Measurements from ENCODE around the gene N4BP2. TPM values are rescaled to one million over a fixed set of nuclear protein-coding genes. Genes with fewer than 3 reads are reported as not detected.

Gene N4BP2
- total and polyA plus RNA-seq, 4 donors = 1.8 to 33.6 (median 5.9) TPM

DNA sequence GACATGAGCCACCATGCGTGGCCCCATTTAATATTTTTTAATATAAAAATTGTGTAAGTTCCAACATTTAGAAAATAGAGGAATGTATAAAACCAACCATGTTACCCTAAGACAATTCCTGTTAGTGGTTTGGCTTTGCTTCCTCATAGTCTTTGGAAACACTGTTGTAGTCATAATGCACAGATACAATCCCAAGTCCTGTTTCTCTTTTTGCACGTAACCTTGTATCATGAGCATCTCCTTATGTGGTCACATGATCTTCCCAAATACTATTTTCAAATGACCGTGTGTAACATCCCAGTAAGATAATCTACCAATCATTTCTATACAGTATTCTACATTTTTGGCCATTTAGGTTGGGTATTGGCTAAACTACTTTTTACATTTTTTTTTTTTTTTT lies 126.3 kb downstream of the N4BP2 start:
- DNase-seq = no peak
- TF ChIP-seq, protein P1, sequence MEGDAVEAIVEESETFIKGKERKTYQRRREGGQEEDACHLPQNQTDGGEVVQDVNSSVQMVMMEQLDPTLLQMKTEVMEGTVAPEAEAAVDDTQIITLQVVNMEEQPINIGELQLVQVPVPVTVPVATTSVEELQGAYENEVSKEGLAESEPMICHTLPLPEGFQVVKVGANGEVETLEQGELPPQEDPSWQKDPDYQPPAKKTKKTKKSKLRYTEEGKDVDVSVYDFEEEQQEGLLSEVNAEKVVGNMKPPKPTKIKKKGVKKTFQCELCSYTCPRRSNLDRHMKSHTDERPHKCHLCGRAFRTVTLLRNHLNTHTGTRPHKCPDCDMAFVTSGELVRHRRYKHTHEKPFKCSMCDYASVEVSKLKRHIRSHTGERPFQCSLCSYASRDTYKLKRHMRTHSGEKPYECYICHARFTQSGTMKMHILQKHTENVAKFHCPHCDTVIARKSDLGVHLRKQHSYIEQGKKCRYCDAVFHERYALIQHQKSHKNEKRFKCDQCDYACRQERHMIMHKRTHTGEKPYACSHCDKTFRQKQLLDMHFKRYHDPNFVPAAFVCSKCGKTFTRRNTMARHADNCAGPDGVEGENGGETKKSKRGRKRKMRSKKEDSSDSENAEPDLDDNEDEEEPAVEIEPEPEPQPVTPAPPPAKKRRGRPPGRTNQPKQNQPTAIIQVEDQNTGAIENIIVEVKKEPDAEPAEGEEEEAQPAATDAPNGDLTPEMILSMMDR (IDR thresholded peaks at IDR 0.05; ENCODE audit: control extremely low read depth, extremely low read depth) = no peak
- Histone ChIP-seq H3K27me3 (ENCODE audit: control insufficient read depth in 3 of 3, insufficient read depth in 3 of 3, low read length in 2 of 3) (no peaks in the 10 kb centered on the region), H3K4me1 (ENCODE audit: control insufficient read depth in 5 of 5, insufficient read depth in 5 of 5, low read length in 5 of 5) (no peaks in the 10 kb centered on the region), H3K27ac (ENCODE audit: low read depth in 1 of 2, low read length in 1 of 2) (no peak overlapping the region), H3K36me3 (ENCODE audit: control insufficient read depth in 4 of 4, insufficient read depth in 4 of 4, low read length in 4 of 4) (no peaks in the 10 kb centered on the region), H3K9ac (ENCODE audit: insufficient read depth in 1 of 2, low read length in 2 of 2) (no peak overlapping the region), H3K9me3 (ENCODE audit: control insufficient read depth in 4 of 4, insufficient read depth in 3 of 4, low read length in 3 of 4) (no peaks in the 10 kb centered on the region), H3K4me3 (no peak overlapping the region)
- 57 to 85% methylated on average over 3 of the region's 3 CpGs for WGBS, 2 donors
- ATAC-seq (ENCODE audit: insufficient read depth, low FRiP score) = no peak

DNA sequence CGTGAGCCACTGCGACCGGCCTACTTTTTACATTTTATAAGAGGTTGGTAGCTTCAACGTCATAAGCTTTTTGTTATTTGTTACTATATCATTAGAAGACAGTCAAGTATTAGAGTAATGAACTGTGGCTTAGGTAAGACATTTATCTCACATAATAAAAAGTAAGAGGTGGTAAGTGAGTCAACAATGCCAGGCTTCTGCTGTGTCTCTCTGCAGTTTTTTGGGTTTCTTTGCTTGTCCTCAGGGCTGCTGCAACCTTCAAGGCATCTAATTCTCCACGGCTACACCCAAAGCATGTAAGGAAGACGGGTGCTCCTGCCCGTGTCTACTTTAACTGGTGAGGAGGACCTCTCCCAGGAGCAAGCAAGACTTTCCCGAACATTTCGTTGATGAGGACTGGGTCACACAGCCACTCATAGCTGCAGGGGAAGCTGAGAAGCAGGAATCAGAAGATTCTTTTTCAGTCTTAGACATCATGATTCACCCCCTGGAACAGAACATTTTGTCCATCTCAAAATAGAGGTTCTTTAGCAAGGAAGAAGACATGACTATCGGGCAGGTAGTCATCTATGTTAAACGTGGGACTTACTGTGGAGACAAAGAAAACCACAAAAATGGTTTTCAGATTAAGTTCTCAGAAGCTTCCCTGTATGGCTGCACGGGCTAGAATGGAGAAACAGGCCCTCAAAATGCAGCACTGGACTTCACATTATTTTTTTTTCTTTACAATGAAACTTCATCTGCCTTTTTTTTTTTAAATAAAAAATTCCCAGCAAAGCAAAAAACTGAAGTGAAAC lies 127.2 kb downstream of the N4BP2 start:
- no peak overlapping the region for H3K9ac ChIP-seq (ENCODE audit: insufficient read depth in 1 of 2, low read length in 2 of 2)
- ATAC-seq (ENCODE audit: insufficient read depth, low FRiP score) (no peak), DNase-seq (no peak)
- no peaks in the 10 kb centered on the region for H3K9me3 ChIP-seq (ENCODE audit: control insufficient read depth in 4 of 4, insufficient read depth in 3 of 4, low read length in 3 of 4)
- no peaks in the 10 kb centered on the region for H3K4me1 ChIP-seq (ENCODE audit: control insufficient read depth in 5 of 5, insufficient read depth in 5 of 5, low read length in 5 of 5)
- H3K4me3 ChIP-seq = no peak overlapping the region
- H3K27ac ChIP-seq (ENCODE audit: low read depth in 1 of 2, low read length in 1 of 2) = no peak overlapping the region
- no peaks in the 10 kb centered on the region for H3K36me3 ChIP-seq (ENCODE audit: control insufficient read depth in 4 of 4, insufficient read depth in 4 of 4, low read length in 4 of 4)
- 81 to 85% methylated on average over 12 of the region's 12 CpGs for WGBS, 2 donors
- TF ChIP-seq, protein P1 (IDR thresholded peaks at IDR 0.05; ENCODE audit: control extremely low read depth, extremely low read depth) = no peak
- no peaks in the 10 kb centered on the region for H3K27me3 ChIP-seq (ENCODE audit: control insufficient read depth in 3 of 3, insufficient read depth in 3 of 3, low read length in 2 of 3)

DNA sequence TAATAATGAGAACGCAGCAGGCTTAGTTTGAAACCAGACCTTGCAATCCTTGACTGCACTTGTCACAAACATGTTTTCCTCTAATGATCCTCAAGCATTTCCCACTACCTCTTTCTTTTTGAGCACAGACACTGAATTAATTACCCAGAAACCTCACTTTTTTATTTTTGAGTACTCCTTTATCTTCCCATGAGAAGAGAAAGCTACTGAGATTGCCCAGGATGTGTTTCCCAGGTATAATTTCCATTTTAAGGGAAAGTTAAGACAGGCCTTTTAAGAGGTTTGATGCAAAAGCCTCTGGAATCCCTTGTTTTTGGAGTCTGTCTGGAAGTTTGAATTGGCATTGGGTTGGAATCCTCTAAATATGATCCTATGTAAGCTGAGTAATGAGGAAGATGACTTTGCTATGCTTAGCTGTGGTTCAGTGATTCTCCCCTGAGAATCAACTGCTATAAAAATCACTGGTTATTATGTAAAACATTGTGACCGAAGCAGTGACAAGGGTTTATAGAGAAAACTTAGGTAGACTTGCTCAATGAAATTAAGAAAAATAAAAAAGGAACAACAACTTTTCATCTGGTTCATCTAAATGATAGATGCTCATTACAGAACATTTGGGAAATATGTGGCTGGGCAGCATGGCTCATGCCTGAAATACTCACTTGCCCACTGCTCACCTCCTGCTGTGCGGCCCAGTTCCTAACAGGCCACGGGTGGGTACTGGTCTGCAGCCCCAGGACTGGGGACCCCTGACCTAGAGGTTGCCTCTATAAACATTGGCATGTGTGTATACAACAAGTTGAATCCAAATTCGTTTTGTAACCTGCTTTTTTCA lies 129.4 kb downstream of the N4BP2 start:
- DNase-seq = no peak

More for the DNA sequence above, 129.4 kb downstream of the N4BP2 start:
- no peak for ATAC-seq (ENCODE audit: insufficient read depth, low FRiP score)
- TF ChIP-seq, protein P1 (IDR thresholded peaks at IDR 0.05; ENCODE audit: control extremely low read depth, extremely low read depth) = no peak
- no peak overlapping the region for H3K4me3 ChIP-seq
- H3K27me3 ChIP-seq (ENCODE audit: control insufficient read depth in 3 of 3, insufficient read depth in 3 of 3, low read length in 2 of 3) = no peaks in the 10 kb centered on the region
- peaks cover 0 to 2% (median 0%) of the 10 kb centered on the region in 5 donors for H3K4me1 ChIP-seq (ENCODE audit: control insufficient read depth in 5 of 5, insufficient read depth in 5 of 5, low read length in 5 of 5)
- no peaks in the 10 kb centered on the region for H3K36me3 ChIP-seq (ENCODE audit: control insufficient read depth in 4 of 4, insufficient read depth in 4 of 4, low read length in 4 of 4)
- H3K9ac ChIP-seq (ENCODE audit: insufficient read depth in 1 of 2, low read length in 2 of 2) = no peak overlapping the region
- no peaks in the 10 kb centered on the region for H3K9me3 ChIP-seq (ENCODE audit: control insufficient read depth in 4 of 4, insufficient read depth in 3 of 4, low read length in 3 of 4)
- 83 to 86% methylated on average over 5 of the region's 5 CpGs for WGBS, 2 donors
- no peak overlapping the region for H3K27ac ChIP-seq (ENCODE audit: low read depth in 1 of 2, low read length in 1 of 2)

Data from lung (tissue), 12 donors.